Activated CD4-positive, alpha-beta T cell treated with anti-CD3 and anti-CD28 coated beads for 48 hours (primary cell): ENCODE measurements around the gene KRT34.
"Not testable (repeated sequence)": the region's sequence is repeated elsewhere in the genome, so short reads cannot be mapped to it uniquely, and the experiment has no call there.

Experiments
- DNase-seq: peaks from one replicate; pipeline ENCODE4 v3.0.0-alpha.2; 2020

Gene KRT34

DNA sequence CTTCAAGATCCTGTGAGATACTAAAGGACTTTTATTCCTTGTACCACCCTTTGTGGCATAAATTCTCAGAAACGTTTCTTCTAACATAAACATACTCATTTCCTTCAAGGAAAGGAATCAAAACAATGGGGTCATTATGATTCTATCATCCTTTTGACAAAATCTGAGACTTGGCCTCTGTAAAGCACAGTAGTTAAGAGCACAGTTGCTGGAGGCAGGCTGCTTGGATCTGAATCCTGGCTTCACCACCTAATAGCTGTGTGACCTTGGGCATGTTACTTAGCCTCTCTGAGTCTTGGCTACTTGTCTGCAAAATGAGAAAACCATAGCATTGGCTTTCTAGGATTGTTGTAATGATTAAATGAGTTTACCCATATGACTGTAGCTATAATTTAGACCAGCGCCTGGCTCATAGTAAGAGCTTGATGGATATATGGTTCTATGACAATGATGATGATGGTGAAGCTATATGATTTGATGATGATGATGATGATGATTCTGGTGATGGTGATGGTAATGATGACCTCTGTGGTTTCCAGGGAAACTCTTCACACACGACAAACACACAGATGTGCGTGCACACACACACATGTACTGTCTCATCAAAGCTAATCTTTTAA is 21.4 kb upstream of the KRT34 start:
- DNase-seq, result no peak

DNA sequence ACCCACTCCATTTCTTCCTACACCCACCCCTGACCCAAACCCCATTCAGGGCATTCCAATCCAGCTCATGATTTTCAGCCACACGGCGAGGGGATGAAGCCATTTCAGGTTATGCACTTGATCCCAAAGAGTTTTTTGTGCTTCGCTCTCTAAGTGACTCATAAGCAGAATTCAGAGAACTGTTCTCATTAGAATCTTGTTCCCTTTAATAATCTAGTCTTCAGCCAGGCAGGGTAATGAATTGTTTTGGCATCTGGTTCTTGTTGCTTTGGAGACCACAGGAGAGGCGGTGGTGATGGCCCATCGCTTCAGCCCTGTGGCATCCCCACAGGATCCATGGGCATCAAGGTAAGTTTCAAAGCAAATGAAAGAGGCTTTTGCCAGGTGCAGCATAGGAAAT is 20.1 kb upstream of the KRT34 start:
- no peak for DNase-seq

- DNase-seq, result no peak
Observed at GRCh38 chr17:41396996-41397660, 15.0 kb upstream of the KRT34 start, which contains the start of gene KRT31. TSS of gene KRT31 (minus strand) at chr17:41397608. CDS start at chr17:41397539, 69 bp downstream.

- no peak for DNase-seq
Observed at GRCh38 chr17:41396340-41396739, 14.2 kb upstream of the KRT34 start.

GRCh38 chr17:41395611-41396010 is 13.5 kb upstream of the KRT34 start:
- no peak for DNase-seq

DNA sequence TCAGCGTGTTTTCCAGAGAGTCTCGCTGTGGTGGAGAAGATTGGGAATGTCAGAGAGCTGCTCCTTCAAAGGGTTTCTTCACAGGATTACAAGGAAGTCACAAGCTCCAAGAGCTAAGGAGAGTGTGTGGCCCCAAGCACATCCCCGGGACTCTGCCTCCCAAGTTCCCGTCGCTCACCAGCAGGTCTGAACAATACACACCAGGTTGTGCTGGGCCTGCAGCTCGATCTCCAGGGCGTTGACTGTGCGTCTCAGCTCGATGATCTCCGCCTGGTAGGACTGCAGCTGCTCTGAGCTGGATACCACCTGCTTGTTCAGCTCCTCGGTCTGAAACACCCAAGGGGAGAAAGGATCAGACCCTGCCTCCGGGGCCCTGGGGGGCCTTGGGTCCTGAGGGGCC is 12.9 kb upstream of the KRT34 start:
- not testable (repeated sequence) for DNase-seq

- DNase-seq, result no peak
Observed at GRCh38 chr17:41394254-41394996, 12.3 kb upstream of the KRT34 start.

GRCh38 chr17:41393826-41394225 is 11.7 kb upstream of the KRT34 start:
- DNase-seq, result no peak

GRCh38 chr17:41393294-41393693 is 11.2 kb upstream of the KRT34 start:
- DNase-seq, result no peak

GRCh38 chr17:41392278-41392677 is 10.2 kb upstream of the KRT34 start:
- no peak for DNase-seq

- DNase-seq, result no peak
Observed at GRCh38 chr17:41391535-41391934, 9.4 kb upstream of the KRT34 start.

DNA sequence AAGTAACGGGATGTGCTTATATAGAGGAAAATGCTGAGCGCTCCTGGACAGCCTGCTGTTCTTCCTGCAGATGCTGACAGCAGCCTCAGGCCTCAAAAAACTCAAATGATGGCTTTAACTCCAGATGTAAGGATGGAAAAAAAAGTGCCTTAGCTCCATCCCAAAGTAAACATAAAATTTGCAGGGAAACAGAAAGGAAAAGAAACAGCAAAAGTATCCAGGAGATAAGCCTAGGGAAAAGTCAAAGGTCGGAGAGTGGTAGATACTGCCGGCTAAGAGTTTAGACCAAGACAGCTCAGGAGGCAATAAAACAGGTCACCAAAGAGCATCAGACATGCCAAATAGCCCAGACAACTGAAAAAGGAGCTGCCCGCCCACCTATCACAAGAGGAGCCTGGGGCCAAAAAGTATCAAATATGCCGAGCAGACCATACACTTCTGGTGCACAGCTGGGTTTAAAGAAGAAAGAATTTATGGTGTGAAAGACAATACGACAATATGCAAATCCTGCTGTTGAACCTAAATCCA is 8.4 kb upstream of the KRT34 start:
- no peak for DNase-seq

- no peak for DNase-seq
Observed at GRCh38 chr17:41387670-41388069, 5.6 kb upstream of the KRT34 start.

GRCh38 chr17:41386227-41386626 is 4.1 kb upstream of the KRT34 start:
- no peak for DNase-seq

DNA sequence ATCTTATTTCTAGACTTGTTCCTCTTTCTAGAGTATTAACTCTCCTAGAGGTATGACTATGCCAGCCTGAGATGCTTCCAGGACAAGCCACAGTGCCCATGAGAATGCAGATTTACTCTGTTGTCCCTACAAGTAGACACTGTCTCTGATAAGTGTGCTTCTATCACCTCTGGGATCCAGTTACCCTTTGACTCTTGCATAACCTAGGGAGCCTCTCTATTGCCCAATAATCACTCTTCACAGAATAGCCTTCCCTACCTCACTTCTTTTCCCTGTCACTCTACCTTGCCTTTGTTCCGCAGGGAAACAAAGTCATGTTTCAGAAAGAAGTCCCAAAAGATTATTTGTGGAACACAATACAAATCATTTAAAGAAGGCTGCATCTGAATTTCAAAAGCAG is 1.6 kb upstream of the KRT34 start:
- DNase-seq, result no peak

GRCh38 chr17:41382394-41382793 is 288 bp upstream of the KRT34 start:
- DNase-seq, result no peak

GRCh38 chr17:41380091-41380490 is 2.0 kb downstream of the KRT34 start:
- not testable (repeated sequence) for DNase-seq

DNA sequence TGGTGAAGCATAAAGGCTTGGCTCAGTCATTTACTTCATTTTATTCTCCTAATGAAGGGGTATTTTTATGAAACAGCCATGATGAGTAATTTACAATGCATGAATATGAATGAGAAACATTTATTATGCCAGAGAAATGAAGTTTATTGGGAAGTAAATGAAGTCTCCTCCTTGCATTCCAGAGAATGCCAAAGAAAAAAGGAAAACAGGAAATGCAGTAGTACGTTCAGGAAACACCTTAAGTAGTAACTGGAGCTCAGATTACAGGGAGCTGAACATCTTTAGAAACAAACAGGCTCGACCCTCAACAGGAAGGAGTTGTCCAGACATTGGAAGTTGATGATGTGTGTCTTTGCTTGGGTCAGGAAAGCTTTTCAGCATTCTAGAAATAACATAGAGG is 4.6 kb downstream of the KRT34 start:
- DNase-seq, result no peak

DNA sequence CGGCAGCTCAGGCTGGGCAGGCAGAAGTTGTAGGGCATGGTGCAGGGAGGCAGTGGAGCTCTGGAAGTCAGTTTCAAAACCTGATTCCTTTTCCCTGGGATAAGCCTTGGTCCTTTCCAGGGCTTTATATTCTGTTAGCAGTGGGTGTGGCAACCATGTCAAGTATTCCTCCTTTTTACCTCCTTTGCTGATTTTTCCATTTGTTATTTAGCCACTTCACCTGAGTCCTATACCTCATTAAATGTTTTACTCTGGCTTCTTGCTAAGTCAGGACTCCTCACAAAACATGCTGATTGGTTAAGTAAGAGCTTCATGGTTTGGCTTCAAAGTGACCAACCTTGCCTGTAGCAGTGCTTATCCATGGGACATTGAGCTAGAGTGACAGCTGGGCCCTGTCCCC is 12.4 kb downstream of the KRT34 start, which contains the start of gene KRT33B:
KRT33B (minus strand) TSS at position 101 of the 400 bp plus-strand sequence; CDS start at position 38, 63 bp downstream.
- DNase-seq, result no peak

DNA sequence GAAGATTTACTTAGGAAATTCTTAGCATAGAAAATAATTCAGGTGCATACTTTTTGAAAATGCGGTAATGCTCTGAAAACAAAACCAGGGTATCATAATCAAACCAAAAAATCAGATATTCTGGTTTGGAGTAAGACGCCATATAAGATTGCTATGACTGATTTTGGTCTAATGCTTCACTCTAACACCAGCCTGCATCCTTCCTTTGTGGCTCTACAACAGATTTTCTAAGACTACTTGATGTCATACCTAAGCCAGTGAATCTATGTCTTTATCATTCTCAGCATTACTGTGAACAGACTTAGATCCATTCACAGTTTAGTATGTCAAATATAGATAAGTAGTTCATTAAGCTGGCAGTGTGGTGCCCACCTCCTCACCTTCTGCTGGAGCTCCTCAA is 13.1 kb downstream of the KRT34 start:
- DNase-seq, result no peak

GRCh38 chr17:41367426-41368075 is 14.6 kb downstream of the KRT34 start:
- DNase-seq, result no peak

DNA sequence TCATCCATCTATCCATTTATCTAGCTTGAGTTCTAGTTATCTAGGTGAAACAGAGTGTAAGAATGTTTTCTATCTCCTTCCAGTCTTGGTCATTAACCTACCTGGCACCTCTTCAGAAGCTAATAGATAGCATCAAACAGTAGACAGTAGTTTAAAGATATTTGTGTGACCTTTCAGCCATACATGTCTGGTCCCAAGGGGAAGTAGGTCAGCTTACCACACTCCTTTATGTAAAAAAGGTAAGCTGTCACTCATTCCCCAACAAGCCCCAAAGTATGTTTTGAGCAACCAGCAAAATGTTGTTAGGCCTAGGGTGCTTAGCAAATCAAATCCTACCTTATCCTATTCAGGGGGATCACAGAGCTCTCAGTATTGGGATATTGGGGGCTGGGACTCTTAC is 16.0 kb downstream of the KRT34 start:
- DNase-seq, result no peak

DNA sequence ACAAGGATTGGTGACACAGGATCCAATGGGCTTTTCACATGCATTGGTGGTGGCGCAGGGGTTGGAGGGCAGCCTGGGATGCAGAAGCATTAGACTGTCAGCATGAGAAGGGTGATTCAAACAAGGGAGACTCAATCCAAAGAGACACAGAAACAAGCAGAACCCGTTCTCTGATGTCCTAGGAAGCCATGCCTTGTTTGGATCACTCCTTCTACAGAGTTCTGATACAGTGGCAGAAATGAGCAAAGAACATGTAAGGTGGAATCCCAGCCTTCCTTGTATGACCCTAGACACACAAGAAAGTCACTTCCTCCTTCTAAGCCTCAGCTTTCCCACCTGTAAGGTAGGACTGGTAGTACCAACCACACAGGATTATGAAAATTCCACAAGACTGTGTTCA is 18.2 kb downstream of the KRT34 start:
- DNase-seq, result no peak
